NB4 (cell line): Measurements from ENCODE around the gene COPG2.

ENCODE experiments used
- DNase-seq: peaks from one replicate; pipeline ENCODE4 v3.0.0; 2010; ENCODE audit warnings: low read depth
- H3K4me3 ChIP-seq: one replicate; pipeline ENCODE4 v1.5.1; 2011; ENCODE audit warnings: mild to moderate bottlenecking, low read depth, low read length, moderate library complexity
- CTCF ChIP-seq: IDR thresholded peaks from one replicate; pipeline ENCODE4 v1.5.1; 2012; ENCODE audit warnings: low read depth, low read length
- MAX ChIP-seq: IDR thresholded peaks from 2 replicates; pipeline ENCODE4 v1.6.1; 2011; ENCODE audit warnings: low read depth, low read length
- MYC ChIP-seq: IDR thresholded peaks from 2 replicates; pipeline ENCODE4 v1.6.1; 2011; ENCODE audit warnings: low read depth, low read length
- POLR2A ChIP-seq: IDR thresholded peaks from 2 replicates; pipeline ENCODE4 v1.6.1; 2011; ENCODE audit warnings: mild to moderate bottlenecking; ENCODE audit not compliant: insufficient read length; ENCODE audit errors: extremely low read depth

Gene COPG2

GRCh38 chr7:130642383-130642782, 26.2 kb downstream of the COPG2 start:
- no peak for DNase-seq
- TF ChIP-seq POLR2A (no peak), MYC (no peak), CTCF (no peak), MAX (no peak)
- H3K4me3 ChIP-seq: no peak overlapping the region

- TF ChIP-seq MAX: no peak
- no peak for TF ChIP-seq CTCF
- TF ChIP-seq POLR2A: no peak
- no peak for TF ChIP-seq MYC
- DNase-seq: no peak
- no peak overlapping the region for H3K4me3 ChIP-seq
These were observed 27.1 kb downstream of the COPG2 start for GRCh38 chr7:130641497-130641896.

- no peak overlapping the region for H3K4me3 ChIP-seq
- TF ChIP-seq POLR2A (no peak), MAX (no peak), CTCF (no peak)
- DNase-seq: no peak
These were observed 27.5 kb downstream of the COPG2 start for GRCh38 chr7:130641040-130641439.

GRCh38 chr7:130639388-130639787, 29.2 kb downstream of the COPG2 start:
- no peak for DNase-seq
- H3K4me3 ChIP-seq: no peak overlapping the region
- TF ChIP-seq MAX (no peak), MYC (no peak), POLR2A (no peak), CTCF (no peak)

GRCh38 chr7:130632111-130632510, 36.4 kb downstream of the COPG2 start:
- no peak overlapping the region for H3K4me3 ChIP-seq
- TF ChIP-seq MYC: no peak
- no peak for TF ChIP-seq MAX
- TF ChIP-seq POLR2A: no peak
- no peak for TF ChIP-seq CTCF
- no peak for DNase-seq

GRCh38 chr7:130628901-130629300, 39.6 kb downstream of the COPG2 start:
- TF ChIP-seq MYC: no peak
- TF ChIP-seq CTCF: no peak
- no peak for TF ChIP-seq MAX
- TF ChIP-seq POLR2A: no peak
- no peak for DNase-seq

More at GRCh38 chr7:130628901-130629300, 39.6 kb downstream of the COPG2 start:
- H3K4me3 ChIP-seq: no peak overlapping the region
